Spleen (tissue), 7 donors: ENCODE results near the gene PRKAG1.

Experiments used
- CTCF ChIP-seq, 11 experiments: fragments of 200-600 bp in 7 of 11; fragments of 450-650 bp in 4 of 11; sonication (generic) in 4 of 11; IDR thresholded peaks in 8 of 11; conservative IDR thresholded peaks in 3 of 11; 1 replicate in 7 of 11; 2 replicates in 4 of 11; pipeline versions ENCODE4 v1.4.0 to v1.8.0; 2016 to 2021; ENCODE audit warnings: antibody characterized with exemption in 11 of 11, inconsistent platforms in 4 of 11, mild to moderate bottlenecking in 1 of 11
- POLR2A ChIP-seq, 3 donors: fragments of 450-650 bp; IDR thresholded peaks; one replicate each; pipeline ENCODE4 v1.5.1; 2017; ENCODE audit warnings: antibody characterized with exemption in 3 of 3, mild to moderate bottlenecking in 1 of 3
- POLR2AphosphoS5 ChIP-seq, 3 donors: sonication (generic); formaldehyde crosslinking; IDR thresholded peaks; one replicate each; pipeline ENCODE4 v1.5.1; 2017; ENCODE audit warnings: antibody characterized with exemption in 3 of 3
- donor health status: DM: no; HTN: no; CAD: no; lungs with moderate emphysema.
- donor health status: DM: no; HTN: no; CAD: no.
- donor health status: DM: no; HTN: no; CAD: no.

DNA sequence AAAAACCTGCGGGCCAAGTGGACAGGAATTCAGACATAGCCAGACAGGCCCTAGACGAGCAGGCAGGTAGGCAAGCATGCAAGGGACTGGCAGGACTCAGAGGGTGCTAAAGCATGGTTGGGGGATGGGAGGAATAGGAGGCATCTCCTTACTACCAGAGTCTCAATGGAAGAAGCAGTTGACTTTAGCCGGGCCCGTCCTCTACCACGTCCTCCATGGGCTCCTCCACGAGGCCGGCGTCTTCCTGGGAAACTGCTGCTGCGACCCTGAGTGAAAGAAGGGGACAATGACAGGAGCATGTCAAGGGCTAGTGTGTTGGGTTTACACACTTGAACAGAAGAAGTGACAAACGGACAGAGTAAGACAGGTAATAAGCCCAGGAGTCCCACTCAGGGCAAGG lies 30.4 kb upstream of the PRKAG1 start:
- TF ChIP-seq CTCF (IDR thresholded peaks at IDR 0.05 in 8 of 11, conservative IDR thresholded peaks at IDR 0.05 in 3 of 11) (no peak), POLR2A (IDR thresholded peaks at IDR 0.05) (no peak), POLR2AphosphoS5 (IDR thresholded peaks at IDR 0.05) (no peak)
